ENCODE results near the gene CCNDBP1.
"Not testable (repeated sequence)": the region's sequence is repeated elsewhere in the genome, so short reads cannot be mapped to it uniquely, and the experiment has no call there.

Gene CCNDBP1

DNA sequence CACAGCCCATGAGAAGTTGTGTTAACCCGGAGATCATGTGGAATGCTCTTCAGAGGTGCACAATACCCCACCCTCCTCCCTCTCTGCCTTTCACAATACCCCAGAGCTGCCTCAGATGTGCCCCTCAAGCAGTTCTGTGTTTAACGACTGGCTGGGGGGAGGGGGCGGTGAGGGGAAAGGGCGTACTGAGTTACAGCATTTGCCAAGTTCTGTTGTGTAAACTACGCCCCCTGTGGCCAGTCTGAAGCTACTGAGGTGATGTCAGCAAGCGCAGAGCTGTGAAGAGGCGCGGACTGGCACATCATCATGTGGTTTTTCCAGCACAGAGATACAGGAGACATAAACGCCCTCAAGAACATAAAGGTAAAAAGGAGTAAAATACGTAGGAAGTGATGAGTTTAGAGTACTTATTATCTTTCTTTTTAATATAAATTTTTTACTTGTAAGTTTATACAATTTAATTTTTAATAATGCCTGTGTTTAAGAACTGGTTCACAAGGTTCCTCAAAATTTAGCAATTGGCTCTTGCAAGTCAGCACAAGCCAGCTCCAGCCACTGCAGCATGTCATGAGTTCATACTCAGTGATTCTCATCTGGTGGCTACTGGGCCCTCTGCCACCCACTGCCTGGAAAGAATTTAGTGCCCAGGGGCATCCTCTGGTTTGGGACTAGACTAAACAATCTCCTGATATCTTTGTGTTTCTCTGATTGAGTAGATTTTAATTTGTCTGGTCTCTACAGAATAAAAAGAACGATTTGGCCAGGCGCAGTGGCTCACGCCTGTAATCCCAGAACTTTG, 33.9 kb downstream of the CCNDBP1 start:
- peak in 1 of 2 donors; percentile 9 for DNase-seq

DNA sequence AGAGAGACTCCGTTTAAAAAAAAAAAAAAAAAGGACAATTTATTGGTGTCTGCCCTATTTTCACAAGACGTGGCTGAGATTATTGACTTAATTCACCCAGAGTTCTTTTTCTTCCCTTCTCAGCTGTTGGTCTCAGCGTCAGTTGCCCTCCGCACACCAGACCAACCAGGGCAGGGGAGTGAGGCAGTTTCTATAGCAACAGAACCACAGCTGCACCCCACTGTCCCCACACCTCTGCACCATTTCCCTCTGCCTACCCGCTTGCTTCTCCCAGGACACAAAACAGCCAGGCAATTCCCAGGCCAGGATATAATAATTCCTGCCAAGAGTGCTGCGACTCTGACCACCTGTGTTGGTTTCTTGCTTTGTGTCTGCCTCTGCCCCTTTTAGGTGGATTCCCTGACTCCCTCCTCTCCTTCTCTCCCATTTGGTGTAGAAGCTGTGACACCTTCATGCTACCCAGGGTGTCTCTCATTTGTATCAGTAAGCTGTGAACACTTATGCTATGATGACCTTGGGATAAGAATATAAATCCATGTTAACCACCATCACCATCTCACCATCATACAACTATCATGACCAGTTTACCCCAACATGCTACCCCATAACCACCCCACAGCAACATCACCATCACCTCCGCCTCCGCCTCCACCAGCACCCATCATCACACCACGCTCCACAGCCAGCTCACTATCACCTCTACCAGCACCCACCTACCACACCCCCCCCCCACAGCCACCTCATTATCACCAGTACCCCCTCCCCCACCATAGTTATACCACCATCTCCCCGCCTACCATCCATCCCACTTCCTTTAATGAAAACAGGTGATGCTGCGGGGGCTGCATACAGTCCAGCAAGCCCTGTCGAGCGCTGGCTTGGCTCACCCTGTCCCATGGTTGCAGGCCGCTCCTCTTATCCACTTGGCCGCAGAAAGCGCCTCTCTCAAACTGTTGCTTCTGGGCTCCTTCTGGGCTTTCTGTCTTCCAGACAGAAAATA, 35.0 kb downstream of the CCNDBP1 start:
- no peak for DNase-seq

DNA sequence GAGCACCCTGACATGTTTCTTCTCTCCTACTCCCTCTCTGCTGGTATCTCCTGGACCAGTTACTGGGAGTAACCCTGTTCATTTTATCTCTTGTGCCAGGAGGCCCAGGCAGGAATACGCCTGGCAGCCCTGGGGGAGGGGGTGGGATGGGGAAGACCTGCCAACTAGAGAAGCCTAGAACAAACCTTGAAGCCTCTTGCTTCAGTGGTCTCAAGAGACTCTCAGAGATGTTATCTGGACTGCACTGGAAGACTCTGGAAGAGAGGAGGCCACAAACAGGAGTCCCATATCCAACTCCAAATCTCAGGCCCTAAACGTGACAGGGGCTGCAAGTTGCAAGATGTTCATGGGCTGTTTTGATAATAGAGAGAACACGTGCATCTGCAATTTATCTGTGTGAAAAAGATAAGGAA, 35.8 kb downstream of the CCNDBP1 start, which contains the start of gene EPB42:
TSS of gene EPB42 (minus strand) at position 28 of the 413 bp plus-strand sequence. CDS start 193 bp downstream, outside the sequence.
- DNase-seq, result no peak

DNA sequence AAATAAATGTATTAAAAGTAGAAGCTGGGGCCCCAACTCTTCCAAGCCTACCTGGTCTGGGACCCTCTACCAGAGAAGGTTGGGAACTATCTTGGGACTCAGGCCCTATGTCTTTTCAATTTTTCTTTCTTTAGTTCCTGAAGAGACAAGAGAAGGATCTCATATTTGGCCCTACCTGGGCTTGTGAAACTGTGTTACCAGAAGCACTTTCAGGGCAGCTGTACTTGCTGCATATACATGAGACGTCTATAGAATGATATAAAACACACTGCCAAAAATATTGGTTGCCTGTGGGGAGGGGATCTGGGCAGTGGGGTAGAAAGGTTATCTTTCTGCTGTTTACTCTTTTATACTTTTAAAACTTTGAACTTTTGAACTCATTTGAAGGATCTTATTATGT, 36.2 kb downstream of the CCNDBP1 start:
- DNase-seq, result no peak

DNA sequence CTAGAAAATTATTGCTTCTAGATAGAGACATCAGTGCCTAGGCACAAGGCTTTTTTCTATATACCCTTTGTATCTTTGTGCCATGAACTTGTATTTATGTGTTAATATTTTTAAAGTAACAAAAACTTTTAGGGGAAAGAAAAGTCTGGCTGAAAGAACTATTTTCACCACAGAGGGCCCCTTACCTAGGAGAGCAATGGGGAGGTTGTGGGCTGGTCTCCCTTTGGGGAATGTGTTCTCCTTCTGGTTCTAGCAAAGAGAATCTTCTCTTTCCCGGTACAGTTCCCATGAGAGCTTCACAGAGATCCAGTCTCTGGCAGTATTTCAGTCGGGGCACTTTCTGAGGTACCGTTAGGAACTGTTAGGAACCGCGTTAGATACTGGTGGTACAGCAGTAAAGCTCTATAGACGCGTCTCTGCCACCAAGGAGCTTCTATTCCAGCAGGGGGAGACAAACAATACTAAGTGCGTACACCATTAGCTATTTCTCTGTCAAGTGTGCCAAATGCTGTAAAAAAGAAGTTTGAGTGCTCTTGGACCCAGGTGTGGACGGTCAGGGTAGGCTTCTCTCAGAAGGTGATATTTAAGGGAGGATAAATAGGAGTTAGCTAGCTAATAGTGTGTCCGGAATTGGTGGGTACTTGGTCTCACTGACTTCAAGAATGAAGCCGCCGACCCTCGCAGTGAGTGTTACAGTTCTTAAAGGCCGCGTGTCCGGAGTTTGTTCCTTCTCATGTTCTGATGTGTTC, 40.2 kb downstream of the CCNDBP1 start:
- DNase-seq, result peak; percentile 33 to 42

DNA sequence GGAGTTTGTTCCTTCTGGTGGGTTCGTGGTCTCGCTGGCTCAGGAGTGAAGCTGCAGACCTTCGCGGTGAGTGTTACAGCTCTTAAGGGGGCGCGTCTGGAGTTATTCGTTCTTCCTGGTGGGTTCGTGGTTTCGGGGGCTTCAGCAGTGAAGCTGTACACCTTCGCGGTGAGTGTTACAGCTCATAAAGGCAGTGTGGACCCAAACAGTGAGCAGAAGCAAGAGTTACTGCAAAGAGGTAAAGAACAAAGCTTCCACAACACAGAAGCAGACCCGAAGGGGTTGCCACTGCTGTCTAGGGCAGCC, 40.7 kb downstream of the CCNDBP1 start:
- DNase-seq, result not testable (repeated sequence)

DNA sequence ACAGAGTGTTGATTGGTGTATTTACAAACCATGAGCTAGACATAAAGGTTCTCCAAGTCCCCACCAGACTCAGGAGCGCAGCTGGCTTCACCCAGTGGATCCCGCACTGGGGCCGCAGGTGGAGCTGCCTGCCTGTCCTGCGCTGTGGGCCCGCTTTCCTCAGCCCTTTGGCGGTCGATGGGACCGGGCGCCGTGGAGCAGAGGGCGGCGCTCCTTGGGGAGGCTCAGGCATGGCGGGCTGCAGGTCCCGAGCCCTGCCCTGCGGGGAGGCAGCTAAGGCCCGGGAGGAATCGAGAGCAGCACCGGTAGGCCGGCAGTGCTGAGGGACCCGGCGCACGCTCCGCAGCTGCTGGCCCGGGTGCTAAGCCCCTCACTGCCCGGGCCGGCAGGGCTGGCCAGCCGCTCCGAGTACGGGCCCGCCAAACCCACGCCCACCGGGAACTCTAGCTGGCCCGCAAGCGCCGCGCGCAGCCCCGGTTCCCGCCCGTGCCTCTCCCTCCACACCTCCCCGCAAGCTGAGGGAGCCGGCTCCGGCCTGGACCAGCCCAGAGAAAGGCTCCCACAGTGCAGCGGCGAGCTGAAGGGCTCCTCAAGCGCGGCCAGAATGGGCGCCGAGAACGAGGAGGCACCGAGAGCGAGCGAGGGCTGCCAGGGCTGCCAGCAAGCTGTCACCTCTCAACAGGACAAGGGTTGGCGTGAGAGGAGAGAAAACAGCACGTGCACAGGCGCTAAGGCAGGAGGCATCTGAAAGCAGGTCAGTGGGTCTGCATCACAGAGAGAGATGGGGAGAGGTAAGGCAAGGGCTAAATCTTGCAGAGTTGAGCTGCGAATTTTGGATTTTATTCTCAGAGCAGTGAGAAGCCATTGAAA, 41.5 kb downstream of the CCNDBP1 start:
- DNase-seq, result no peak

DNA sequence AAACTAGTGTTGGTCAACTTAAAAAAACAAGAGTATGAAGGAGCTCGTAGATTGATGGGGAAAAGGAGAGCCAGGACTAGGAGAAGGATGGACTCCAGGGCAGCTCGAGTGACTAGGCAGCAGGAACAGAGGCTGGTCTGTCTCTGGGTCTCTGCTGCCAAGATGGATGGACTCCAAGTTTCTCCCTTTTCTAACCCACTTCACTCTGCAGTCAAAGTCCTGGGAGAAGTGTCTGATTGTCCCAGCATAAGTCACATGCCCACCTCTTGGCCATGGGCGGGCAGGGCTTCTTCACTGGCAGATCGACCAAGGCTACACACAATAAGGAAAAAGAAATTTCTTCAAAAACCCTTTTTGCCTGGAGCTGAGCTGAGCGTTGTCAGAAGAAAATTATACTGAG, 44.8 kb downstream of the CCNDBP1 start:
- DNase-seq, result no peak

DNA sequence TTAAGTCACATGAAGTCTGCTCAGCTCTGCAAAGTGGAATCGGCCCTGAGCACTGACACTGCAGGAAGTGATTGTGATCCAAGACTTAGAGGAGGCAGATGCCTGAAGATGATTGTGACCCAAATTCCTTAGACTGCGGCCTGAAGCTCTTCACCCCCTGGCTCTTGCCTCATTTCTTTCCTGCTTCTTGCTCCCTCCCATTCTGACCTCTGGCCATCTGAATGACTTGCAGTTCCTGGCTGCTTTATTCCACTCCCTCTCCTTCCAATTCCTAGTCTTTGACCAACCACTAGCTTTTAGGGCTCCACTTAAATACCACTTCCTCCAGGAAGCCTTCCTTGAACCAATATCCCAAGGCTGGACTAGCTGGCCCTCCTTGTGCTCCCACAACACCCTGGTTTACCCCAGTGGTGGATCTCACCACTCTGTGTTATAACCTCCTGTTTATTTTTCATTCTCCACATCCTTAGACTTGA, 45.5 kb downstream of the CCNDBP1 start:
- DNase-seq, result no peak

DNA sequence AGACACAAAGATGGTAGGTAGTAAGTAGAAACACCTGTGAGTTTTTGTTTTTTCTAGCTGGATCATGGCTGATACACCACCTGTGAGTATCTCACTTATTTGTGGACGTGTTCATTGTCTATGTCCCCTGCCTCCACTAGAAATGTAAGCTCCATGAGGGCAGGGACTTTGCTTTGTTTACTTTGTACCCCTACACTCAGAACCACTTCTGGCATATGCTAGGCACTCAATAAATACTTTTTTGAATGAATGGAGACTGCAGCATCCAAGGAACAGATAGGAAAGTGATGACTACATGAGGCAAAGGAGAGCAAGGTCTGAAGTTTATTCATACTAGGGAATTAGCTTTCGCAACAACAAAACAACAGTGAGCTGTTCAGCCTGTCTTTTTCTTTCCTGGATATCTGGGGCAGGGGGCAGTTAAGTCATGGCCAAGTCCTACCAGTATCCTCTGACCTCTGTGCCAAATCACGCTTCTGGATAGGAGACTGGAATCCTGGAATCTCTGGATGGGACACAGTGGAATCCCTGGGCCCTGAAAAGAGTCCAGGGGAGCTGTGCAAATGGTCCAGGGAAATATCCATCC, 47.2 kb downstream of the CCNDBP1 start:
- no peak for DNase-seq

DNA sequence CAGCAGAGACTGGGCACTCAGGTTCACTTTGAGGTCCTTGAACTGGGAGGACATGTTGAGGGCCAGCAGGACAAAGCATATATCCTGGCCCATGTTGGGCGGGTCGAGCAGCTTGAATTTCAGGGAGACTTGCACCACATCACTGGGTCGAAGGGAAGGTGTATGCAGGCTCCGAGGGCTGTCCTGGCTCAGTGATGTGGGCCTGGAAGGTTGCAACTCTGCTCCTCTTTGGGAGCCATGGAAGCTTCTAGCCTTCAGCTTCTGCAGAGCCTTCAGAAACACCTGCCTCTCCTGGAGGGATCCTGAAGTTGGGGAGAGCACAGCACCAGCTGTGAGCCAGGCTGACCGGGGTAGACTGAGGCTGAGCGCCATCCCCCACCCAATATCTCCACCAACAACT, 50.3 kb downstream of the CCNDBP1 start:
- DNase-seq, result no peak

DNA sequence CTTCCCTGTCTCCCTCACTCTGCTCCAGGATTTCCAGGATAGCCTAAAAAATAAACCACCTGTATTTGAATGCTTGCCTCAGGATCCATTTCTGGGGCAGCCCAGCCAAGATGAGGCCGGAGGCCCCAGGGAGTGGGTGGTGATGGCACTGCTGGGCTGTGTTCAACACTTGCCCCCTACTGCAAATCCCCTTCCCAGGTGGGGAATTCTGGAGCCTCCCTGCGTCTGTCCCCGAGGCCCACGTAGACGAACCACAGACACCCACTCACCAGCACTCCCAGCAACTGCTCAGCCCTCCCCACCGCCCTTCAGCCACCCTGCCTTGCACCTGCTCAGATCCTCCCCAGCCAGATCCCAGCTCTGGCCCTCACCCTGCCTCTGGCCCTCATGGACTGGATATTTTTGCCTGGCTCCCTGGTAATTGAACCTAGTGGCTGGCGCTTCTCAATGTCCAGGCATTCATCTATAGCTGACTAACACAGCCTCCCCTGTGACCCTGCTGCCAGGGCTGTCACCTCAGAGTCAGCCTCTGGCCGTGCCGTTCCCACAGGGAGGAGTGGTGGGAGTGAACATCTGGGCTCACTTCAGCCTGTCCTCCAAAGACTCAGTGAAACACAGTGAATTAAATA, 52.8 kb downstream of the CCNDBP1 start:
- DNase-seq, result no peak

DNA sequence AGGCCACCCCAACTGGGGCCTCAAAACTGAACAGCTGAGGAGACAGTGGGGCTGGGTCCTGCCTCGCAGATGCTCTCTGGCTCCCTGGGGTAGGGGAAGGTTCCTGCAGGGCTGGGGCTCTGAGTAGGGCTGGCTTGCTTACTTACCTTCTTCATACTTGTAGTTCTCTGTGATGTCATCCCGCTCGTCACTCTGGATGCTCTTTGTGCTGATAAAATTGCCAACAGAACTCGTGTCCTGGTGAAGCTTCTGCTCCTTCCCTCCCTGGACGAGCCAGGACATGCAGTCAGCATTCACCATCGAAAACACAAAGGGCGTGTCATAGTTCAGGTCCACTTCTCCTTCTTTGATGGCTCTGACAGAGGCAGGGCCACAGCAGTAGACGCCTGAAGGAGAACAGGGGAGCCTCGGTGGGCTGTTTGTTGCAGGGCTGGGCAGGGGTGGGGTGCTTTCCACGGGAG, 53.5 kb downstream of the CCNDBP1 start:
- no peak for DNase-seq

DNA sequence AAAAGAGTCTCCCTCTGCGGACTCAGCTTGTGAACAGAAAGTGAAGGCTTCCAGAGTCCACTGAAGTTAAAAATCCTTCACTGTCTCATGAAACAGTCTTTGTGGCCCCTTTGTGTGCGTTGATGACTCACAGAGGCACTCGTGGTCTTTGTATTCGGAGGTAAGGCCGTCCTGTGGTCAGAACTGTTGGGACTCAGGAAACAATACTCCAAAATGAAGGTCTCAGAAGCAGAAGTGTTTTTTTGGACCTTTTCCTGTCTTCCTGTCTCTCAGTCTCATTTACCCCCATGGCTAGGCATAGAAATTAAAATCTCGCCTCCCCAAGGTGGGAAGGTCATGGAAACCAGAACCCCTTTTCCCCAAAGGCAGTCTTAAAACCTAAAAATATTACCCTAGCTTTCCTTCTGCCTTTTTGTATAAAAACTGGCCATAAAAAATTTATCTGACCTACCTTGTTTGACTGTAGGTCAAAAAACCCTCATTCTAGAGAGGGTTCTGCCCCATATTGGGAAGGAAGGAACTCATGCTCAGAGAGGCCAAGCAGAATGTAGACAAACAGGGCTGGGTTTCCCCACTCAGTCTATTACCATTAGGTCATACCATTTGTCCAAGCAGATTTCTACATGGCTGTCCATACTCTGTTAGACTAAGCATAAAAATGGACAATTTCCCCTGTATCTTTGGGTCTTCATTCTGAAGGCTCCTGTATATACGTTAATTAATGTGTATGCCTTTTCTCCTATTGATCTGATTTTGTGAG, 54.7 kb downstream of the CCNDBP1 start:
- DNase-seq, result no peak

DNA sequence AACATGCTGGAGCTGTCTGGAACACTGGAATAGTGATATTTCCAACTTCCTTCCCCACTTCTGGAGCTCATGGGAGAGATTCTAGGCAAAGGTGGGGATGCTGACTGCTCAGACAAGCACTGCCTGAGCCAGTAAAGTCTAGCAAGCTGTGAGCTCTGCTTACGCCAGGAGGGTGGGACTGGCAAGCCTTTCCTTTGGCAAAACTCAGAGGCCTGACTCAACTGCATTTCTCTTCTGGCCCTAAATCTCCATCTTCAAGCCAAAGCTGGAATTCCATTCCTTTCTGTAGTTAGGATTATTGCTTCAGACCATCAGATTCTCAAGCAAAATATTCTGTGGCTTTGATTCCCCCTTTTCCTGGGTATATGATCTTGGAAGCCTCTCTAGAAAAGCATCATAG, 55.9 kb downstream of the CCNDBP1 start:
- DNase-seq, result no peak

DNA sequence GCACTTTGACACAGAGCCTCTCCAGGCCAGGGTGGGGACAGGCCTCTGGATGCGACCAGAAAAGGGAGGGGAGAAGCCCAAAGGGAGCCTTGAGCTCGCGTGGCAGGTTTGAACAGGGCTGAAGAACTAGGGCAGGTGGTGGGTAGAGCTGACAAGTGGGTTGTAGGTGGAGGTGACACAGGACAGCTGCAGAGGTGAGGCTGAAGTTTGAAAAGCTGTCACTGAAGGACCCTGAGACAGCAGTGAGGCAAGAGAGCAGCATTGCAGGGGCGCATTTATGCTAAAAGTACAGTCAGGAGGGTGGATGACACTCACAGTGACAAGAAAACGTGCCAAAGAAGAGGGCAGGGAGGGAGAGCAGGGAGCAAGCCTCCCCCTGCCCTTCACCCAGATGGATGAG, 57.4 kb downstream of the CCNDBP1 start:
- DNase-seq, result no peak

DNA sequence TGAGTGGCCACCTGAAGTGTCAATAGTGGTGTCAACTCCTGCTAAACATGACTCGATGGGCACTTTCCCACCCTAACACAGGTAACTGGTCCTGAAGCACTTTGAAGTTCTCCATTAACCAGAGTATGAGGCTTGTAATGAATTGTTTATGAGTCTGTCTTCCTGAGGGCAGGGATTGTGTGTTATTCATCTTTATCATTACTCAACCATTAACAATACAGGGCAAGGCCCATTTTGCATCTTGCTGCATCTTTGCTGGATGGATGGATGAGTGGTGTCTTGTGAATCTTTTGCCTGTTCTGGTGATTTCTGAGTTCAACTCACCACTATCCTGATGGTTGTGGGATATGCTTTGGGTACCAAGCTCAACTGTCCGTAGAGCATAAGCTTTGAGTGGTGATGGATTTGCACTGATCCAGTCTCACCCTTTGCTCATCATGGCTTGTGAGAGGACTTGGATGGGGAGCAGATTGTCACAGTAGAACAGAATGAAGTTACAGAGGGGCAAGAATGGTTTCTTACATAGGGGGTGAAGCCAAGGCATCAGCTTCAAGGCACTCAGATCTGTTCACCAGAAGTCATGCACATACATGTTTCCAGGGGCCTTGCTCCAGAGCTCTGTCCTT, 57.9 kb downstream of the CCNDBP1 start:
- DNase-seq, result no peak

DNA sequence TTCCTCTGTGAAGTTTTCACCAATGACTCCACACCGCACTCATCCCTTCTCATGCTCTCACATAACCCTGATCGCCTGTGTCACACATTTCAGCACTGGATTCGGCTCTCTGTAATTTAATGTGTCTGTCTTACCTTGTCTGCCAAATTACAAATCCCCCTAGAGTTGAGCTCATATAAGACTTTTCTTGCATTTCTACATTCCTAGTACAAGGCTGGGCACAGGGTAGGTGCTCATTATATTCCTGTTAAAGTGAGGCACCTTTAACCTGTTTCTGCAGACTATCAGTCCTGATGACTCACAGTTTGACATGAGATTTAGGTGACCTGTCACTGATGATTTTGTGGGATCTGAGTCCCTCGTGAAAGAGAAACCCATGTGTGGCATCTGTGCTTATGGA, 58.9 kb downstream of the CCNDBP1 start:
- no peak for DNase-seq

DNA sequence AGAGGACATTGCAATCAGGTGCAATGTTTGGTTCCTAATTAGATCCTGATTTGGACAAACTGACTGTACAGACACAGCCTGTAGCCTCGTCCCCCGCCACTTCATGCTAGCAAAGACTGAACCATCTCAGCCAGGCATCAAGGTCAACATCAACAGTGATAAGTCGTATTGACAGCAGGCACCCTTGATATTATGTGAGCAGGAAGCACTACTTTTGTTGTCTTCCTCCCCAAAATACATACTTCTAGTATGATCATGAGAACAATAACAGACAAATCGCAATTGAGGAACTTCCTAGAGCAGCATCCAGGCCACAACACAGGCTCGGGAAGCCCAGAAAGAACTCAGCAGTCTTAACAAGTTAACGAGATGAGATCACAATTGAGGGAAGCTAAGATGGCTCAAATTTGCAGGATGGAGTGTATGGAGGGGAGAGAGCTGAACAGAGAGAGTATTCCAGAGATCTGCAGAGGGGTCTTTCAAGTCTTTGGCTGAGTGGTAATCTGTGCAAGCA, 61.1 kb downstream of the CCNDBP1 start:
- DNase-seq, result no peak
